Activated naive CD4-positive, alpha-beta T cell treated with anti-CD3 and anti-CD28 coated beads, Interleukin-2, amount 50 U/mL, for 72 hours (primary cell): Measurements from ENCODE around the gene SMYD4. TPM values are rescaled to one million over a fixed set of nuclear protein-coding genes. Genes with fewer than 3 reads are reported as not detected.
"Not testable (repeated sequence)": the region's sequence is repeated elsewhere in the genome, so short reads cannot be mapped to it uniquely, and the experiment has no call there.

Experiments used
- ATAC-seq, 2 donors: fragments of 150-1000 bp; cut with Tn5 transposase; 2 replicates each; pipeline ENCODE4 v1.10.0; 2021; ENCODE audit warnings: mild to moderate bottlenecking in 2 of 2, moderate library complexity in 2 of 2
- DNase-seq, 2 donors: peaks; one replicate each; pipeline ENCODE4 v3.0.0; 2021 to 2022; ENCODE audit warnings: low spot score in 2 of 2
- H3K27ac Mint-ChIP-seq, 2 donors: one replicate each; pipeline ENCODE4 v1.8.0; 2022; ENCODE audit warnings: mild to moderate bottlenecking in 2 of 2, mixed read lengths in 2 of 2
- H3K36me3 Mint-ChIP-seq, 2 donors: one replicate each; pipeline ENCODE4 v1.8.0; 2022; ENCODE audit warnings: mixed read lengths in 2 of 2
- H3K9me3 Mint-ChIP-seq, 2 donors: one replicate each; pipeline ENCODE4 v1.8.0; 2022; ENCODE audit warnings: mixed read lengths in 2 of 2
- total RNA-seq, 2 donors: library from RNA; stranded (reverse); gene quantifications; one replicate each; pipeline ENCODE4 v1.2.3, GENCODE V29; 2022

SMYD4 gene
- total RNA-seq, 2 donors from 2014 or later = 18.5 to 19.8 TPM

DNA sequence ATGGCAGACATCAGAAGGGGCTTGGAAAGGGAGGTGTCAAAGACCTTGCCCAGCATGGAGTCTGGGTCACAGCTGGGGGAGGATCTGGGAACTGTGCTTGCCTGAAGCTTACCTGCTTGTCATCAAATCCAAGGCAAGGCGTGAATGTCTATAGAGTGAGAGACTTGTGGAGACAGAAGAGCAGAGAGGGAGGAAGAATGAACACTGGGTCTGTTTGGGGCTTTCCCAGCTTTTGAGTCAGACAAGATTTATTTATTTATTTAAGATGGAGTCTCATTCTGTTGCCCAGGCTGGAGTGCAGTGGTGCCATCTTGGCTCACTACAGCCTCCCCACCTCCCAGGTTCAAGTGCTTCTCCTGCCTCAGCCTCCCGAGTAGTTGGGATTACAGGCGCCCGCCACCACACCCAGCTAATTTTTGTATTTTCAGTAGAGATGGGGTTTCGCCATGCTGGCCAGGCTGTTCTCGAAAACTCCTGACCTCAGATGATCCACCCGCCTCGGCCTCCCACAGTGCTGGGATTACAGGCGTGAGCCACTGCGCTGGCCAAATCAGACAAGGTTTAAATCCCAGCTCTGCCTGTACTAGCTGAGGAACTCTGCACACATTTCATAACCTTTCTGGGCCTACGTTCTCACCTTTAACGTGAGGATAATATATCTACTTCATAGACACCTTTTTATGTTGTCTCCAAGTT, 56.6 kb downstream of the SMYD4 start:
- DNase-seq, H3K9me3 Mint-ChIP-seq, H3K36me3 Mint-ChIP-seq: not testable (repeated sequence)
- ATAC-seq = peak in 1 of 2 donors; percentile 39
- peak overlapping the region in 1 of 2 donors; percentile 46 for H3K27ac Mint-ChIP-seq

DNA sequence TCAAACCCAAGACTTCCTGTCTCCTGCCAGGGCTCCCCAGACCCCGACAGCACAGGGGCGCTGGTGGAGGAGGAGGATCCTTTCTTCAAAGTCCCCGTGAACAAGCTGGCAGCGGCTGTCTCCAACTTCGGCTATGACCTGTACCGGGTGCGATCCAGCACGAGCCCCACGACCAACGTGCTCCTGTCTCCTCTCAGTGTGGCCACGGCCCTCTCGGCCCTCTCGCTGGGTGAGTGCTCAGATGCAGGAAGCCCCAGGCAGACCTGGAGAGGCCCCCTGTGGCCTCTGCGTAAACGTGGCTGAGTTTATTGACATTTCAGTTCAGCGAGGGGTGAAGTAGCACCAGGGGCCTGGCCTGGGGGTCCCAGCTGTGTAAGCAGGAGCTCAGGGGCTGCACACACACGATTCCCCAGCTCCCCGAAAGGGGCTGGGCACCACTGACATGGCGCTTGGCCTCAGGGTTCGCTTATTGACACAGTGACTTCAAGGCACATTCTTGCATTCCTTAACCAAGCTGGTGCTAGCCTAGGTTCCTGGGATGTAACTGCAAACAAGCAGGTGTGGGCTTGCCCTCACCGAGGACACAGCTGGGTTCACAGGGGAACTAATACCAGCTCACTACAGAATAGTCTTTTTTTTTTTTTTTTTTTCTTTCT, 59.8 kb downstream of the SMYD4 start:
- DNase-seq = no peak
- Mint-ChIP-seq H3K9me3 (no peaks in the 10 kb centered on the region), H3K27ac (no peak overlapping the region), H3K36me3 (no peaks in the 10 kb centered on the region)
- peak in 1 of 2 donors; percentile 35 for ATAC-seq

DNA sequence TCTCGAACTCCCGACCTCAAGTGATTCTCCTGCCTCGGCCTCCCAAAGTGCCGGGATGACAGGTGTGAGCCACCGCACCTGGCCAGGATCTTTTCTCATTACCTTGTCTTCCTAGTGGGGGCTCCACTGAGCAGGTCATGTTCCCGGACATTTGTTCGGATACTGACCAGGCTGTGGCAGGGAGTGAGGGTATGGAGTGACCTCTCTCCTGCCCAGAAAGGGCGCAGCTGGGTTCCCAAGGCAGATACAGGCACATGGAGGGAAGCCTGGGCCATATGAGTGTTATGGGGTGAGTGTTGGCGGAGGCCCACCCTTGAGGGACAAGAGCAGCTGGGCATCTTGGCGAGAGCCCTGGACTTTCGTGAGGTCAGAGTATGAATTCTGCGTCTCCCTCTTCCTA, 62.3 kb downstream of the SMYD4 start:
- H3K36me3 Mint-ChIP-seq = no peaks in the 10 kb centered on the region
- DNase-seq (no peak), ATAC-seq (no peak)
- no peaks in the 10 kb centered on the region for H3K9me3 Mint-ChIP-seq
- no peak overlapping the region for H3K27ac Mint-ChIP-seq

DNA sequence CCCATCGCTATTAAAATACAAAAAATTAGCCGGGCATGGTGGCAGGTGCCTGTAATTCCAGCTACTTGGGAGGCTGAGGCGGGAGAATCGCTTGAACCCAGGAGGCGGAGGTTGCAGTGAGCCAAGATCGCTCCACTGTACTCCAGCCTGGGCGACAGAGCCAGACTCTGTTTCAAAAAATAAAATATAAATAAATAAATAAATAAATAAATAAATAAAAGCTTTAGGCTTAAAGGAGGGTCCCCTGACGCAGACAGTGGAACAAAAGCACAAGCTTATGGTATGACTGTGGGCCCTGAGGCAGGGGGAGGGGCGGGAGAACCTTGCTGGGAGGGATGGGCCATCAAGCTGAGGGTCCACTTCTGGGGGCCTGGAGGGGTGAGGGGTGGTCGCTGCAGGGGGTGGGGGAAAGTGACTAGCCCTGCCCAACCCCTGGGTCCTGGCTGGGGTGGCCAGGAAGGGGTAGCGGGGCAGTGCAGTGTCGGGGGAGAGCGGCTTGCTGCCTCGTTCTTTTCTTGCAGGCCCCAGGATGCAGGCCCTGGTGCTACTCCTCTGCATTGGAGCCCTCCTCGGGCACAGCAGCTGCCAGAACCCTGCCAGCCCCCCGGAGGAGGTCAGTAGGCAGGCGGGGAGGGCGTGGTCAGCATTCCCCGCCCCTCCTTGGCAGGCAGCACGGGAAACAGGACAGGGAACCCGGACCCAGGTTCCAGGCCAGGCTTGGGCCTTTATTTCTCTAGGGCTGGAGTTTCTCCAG, 63.1 kb downstream of the SMYD4 start:
- no peaks in the 10 kb centered on the region for H3K36me3 Mint-ChIP-seq
- no peaks in the 10 kb centered on the region for H3K9me3 Mint-ChIP-seq
- H3K27ac Mint-ChIP-seq = no peak overlapping the region
- DNase-seq (no peak), ATAC-seq (no peak)

DNA sequence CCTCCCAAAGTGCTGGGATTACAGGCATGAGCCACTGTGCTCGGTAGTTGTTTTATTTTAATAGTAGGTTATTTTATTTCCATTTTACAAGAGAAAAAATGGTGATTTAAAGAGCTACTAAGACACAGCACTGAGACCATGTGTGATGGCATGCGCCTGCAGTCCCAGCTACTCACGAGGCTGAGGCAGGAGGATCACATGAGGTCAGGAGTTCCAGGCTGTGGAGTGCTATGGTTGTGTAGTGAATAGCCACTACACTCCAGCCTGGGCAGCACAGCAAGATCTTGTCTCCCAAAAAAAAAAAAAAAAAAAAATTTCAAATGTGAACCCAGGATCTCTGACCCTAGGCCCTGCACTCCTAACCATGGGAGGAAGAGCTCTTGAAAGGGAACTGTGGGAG, 64.1 kb downstream of the SMYD4 start:
- no peak overlapping the region for H3K27ac Mint-ChIP-seq
- DNase-seq = no peak
- H3K9me3 Mint-ChIP-seq = no peaks in the 10 kb centered on the region
- no peaks in the 10 kb centered on the region for H3K36me3 Mint-ChIP-seq
- no peak for ATAC-seq

DNA sequence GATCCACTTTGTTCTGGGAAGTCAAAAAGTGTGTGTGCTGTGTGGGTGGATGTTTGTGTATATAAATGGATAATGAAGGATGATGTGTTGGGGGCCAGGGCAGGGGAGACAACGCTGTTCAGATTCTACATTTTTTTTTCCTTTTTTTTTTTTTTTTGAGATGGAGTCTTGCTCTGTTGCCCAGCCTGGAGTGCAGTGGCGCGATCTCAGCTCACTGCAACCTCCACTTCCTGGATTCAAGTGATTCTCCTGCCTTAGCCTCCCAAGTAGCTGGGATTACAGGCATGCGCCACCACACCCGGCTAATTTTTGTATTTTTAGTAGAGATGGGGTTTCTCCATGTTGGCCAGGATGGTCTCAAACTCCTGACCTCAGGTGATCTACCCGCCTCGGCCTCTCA, 65.0 kb downstream of the SMYD4 start:
- H3K27ac Mint-ChIP-seq = peak overlapping the region; percentile 29 to 65
- not testable (repeated sequence) for DNase-seq, H3K36me3 Mint-ChIP-seq, ATAC-seq, H3K9me3 Mint-ChIP-seq

DNA sequence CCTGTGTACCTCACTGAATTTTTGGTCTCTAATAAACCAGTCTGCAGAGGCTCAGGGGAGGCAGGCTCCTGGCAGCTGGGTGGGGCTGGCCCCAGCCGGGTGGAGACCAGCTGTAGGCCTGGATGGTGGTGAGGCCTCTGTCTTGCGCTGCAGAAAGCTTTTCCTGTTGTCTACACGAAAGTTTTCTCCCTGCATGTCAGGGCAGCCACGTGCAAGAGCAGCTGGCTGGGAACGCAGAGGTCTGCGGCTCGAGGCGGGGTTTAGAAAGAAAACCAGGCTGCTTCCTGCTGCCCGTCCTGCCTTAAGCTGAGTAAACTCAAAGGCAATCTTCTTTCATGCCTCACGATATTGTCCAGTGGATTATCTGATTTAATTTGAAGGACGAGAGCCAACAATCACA, 65.4 kb downstream of the SMYD4 start:
- DNase-seq (peak in 1 of 2 donors; percentile 23), ATAC-seq (peak; percentile 45 to 71)
- Mint-ChIP-seq H3K27ac (peak overlapping the region; percentile 29 to 65), H3K36me3 (no peaks in the 10 kb centered on the region), H3K9me3 (no peaks in the 10 kb centered on the region)

DNA sequence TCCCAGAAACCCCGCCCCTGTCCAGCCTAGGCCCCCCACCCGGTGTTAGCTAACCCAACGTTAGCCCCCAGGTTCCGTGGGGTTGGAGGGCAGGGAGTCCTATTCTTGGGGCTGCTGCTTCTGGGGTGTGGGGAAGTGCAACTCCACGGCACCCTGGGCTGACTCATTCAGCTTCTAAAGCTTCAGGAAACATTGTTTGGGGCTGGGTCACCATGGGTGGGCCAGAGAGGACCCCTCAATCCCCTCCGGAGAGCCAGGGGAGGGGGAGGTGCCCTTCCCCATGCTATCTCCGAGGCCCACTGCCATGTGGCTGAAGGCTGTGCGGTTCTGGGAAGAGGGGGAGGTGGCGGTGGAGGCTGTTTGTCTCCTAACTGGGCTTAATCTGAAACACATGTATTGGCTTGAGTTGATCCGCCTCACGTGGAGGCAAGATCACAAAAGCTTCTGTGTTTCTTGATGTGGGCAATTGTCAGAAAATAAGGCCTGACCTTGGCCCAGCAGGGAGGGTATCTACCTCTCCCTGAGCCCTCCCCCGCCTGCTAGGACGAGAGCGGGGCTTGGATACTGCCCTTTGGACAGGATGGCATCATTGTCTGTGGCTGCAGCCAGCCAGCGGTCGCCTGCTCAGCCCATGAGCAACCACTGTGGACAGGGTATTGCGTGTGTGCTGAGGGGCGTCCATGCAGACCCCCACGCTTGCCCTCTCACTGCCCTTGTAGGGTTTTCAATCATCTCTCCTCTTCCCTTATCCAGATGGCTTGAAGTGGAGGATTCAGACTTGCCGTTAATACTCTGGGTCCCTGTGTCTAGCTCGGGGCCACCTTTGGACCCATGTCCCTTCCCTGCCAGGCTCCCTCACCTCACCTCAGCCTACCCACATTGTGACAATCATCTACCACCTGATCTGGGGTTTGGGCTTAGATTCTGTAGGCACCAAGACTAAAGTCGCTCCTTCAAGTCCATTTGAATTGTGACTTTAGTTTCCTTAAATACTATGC, 66.5 kb downstream of the SMYD4 start:
- no peaks in the 10 kb centered on the region for H3K9me3 Mint-ChIP-seq
- no peak for DNase-seq
- no peaks in the 10 kb centered on the region for H3K36me3 Mint-ChIP-seq
- H3K27ac Mint-ChIP-seq = peak overlapping the region in 1 of 2 donors; percentile 29
- peak in 1 of 2 donors; percentile 29 for ATAC-seq

DNA sequence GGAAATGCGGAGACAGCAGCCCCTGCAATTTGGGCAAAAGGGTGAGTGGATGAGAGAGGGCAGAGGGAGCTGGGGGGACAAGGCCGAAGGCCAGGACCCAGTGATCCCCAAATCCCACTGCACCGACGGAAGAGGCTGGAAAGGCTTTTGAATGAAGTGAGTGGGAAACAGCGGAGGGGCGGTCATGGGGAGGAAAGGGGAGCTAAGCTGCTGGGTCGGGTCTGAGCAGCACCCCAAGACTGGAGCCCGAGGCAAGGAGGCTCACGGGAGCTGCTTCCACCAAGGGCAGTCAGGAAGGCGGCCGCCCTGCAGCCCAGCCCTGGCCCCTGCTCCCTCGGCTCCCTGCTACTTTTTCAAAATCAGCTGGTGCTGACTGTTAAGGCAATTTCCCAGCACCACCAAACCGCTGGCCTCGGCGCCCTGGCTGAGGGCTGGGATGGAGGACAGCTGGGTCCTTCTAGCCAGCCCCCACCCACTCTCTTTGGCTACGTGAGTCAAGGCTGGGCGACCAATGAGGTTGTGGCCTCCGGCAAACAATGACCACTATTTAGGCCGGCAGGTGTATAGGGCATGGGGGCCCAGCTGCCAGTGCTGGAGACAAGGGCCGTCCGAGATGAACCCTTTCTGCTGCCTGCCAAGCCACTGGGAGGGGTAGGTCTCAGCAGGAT, 67.3 kb downstream of the SMYD4 start:
- no peaks in the 10 kb centered on the region for H3K9me3 Mint-ChIP-seq
- no peaks in the 10 kb centered on the region for H3K36me3 Mint-ChIP-seq
- no peak overlapping the region for H3K27ac Mint-ChIP-seq
- DNase-seq = no peak
- ATAC-seq = peak in 1 of 2 donors; percentile 16

DNA sequence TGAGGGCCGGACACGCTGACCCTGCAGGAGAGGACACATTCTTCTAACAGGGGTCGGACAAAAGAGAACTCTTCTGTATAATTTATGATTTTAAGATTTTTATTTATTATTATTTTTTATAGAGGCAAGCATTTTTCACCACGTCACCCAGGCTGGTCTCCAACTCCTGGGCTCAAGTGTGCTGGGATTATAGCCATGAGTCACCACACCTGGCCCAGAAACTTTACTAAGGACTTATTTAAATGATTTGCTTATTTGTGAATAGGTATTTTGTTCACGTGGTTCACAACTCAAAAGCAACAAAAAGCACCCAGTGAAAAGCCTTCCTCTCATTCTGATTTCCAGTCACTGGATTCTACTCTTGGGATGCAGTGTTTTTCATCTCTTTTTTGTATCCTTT, 70.2 kb downstream of the SMYD4 start:
- H3K9me3 Mint-ChIP-seq = no peaks in the 10 kb centered on the region
- ATAC-seq (no peak), DNase-seq (no peak)
- no peaks in the 10 kb centered on the region for H3K36me3 Mint-ChIP-seq
- H3K27ac Mint-ChIP-seq = no peak overlapping the region

DNA sequence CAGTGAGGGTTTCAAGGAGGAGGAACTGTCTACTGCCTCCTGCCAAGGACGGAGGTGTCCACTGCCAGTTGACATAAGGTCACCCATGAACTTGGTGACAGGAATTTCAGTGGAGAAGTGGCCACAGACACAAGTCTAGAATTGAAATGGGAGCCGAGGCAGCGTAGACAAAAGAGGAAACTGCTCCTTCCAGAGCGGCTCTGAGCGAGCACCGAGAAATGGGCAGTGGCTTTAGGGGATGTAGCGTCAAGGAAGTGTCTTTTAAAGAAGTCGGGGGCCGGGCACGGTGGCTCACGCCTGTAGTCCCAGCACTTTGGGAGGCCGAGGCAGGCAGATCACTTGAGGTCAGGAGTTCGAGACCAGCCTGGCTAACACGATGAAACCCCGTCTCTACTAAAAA, 70.9 kb downstream of the SMYD4 start:
- ATAC-seq (no peak), DNase-seq (no peak)
- no peak overlapping the region for H3K27ac Mint-ChIP-seq
- no peaks in the 10 kb centered on the region for H3K9me3 Mint-ChIP-seq
- H3K36me3 Mint-ChIP-seq = no peaks in the 10 kb centered on the region

DNA sequence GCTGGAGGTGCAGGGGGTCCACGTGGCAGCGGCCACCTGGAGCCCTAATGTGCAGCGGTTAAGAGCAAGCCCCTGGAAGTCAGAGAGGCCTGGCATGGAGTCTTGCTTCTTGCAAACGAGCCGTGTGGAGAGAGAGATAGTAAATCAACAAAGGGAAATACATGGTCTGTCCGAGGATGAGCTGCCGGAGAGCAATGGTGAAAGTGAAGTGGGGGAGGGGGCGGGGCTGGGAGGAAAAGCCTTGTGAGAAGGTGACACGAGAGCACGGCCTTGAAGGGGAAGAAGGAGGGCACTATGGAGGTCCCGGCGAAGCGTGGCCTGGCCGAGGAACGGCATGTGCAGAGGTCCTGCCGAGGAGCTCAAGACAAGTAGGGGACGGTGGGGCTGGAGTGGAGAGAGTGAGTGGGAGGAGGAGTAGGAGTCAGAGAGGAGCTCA, 73.9 kb downstream of the SMYD4 start:
- H3K9me3 Mint-ChIP-seq = no peaks in the 10 kb centered on the region
- ATAC-seq (no peak), DNase-seq (no peak)
- H3K27ac Mint-ChIP-seq = peak overlapping the region in 1 of 2 donors; percentile 72
- H3K36me3 Mint-ChIP-seq = no peaks in the 10 kb centered on the region

DNA sequence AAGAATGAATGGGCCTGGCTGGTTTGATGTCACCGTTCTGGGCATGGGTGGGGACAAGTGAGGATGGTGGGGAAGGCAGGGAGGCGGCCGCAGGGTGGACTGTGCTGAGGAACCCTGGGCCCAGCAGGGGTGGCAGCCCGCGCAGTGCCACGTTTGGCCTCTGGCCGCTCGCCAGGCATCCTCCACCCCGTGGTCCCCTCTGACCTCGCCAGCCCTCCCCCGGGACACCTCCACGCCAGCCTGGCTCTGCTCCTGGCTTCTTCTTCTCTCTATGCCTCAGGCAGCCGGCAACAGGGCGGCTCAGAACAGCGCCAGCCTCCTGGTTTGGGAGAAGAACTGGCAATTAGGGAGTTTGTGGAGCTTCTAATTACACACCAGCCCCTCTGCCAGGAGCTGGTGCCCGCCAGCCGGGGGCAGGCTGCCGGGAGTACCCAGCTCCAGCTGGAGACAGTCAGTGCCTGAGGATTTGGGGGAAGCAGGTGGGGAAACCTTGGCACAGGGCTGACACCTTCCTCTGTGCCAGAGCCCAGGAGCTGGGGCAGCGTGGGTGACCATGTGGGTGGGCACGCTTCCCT, 74.4 kb downstream of the SMYD4 start:
- H3K27ac Mint-ChIP-seq = no peak overlapping the region
- DNase-seq = no peak
- ATAC-seq = no peak
- H3K36me3 Mint-ChIP-seq = no peaks in the 10 kb centered on the region
- no peaks in the 10 kb centered on the region for H3K9me3 Mint-ChIP-seq

DNA sequence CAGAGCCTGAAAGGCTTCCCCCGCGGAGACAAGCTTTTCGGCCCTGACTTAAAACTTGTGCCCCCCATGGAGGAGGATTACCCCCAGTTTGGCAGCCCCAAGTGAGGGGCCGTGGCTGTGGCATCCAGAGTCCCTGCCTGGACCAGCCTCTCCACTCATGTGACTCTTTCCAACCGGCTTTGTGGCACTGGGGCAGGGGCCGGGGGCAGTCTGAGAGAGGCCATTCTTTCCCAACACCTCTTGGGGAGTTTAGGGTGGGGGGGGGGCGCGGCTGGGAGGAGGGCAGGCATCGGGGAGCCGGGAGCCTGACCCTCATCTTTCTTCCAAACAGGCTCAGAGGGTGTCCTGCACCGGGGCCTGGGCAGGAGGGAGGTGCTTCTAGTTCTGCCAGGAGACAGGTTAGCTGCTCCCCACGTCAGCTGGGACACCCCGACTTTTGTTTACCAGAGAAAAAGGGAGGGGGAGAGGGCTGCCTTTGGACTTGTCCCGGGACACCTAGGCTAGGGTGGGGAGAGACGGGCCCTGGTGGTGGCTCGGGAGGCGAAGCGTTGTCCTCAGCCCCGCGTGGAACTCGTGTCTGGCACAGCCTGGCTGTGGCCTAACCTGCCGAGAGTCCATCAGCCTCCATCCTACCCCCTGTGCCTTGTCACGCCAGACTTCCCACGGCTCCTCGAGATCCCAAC, 75.1 kb downstream of the SMYD4 start:
- ATAC-seq (no peak), DNase-seq (no peak)
- H3K36me3 Mint-ChIP-seq = no peaks in the 10 kb centered on the region
- no peaks in the 10 kb centered on the region for H3K9me3 Mint-ChIP-seq
- no peak overlapping the region for H3K27ac Mint-ChIP-seq

DNA sequence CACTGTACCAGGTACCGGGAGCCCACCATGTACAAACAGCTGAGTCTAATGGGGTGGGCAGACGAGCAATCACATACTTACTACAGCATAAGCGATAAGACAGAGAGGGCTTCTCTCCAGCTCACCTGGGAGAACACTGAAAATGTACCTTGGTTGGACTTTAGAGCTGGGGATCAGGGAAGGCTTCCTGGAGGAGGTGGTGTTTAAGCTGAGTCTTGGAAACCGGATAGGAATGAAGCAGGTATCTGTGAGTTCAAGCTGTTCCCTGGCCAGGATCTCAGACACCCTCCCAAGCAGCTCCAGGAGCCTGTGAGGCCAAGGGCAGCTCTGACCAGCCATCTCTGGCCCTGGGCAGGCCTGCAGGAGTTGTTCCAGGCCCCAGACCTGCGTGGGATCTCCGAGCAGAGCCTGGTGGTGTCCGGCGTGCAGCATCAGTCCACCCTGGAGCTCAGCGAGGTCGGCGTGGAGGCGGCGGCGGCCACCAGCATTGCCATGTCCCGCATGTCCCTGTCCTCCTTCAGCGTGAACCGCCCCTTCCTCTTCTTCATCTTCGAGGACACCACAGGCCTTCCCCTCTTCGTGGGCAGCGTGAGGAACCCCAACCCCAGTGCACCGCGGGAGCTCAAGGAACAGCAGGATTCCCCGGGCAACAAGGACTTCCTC, 75.8 kb downstream of the SMYD4 start:
- H3K9me3 Mint-ChIP-seq = no peaks in the 10 kb centered on the region
- no peaks in the 10 kb centered on the region for H3K36me3 Mint-ChIP-seq
- DNase-seq = no peak
- H3K27ac Mint-ChIP-seq = no peak overlapping the region
- ATAC-seq = no peak
